HG02642 (cell line): Measurements from ENCODE around the gene APOBEC4.
"Not testable (repeated sequence)": the region's sequence is repeated elsewhere in the genome, so short reads cannot be mapped to it uniquely, and the experiment has no call there.

Experiments
- ATAC-seq: cut with Tn5 transposase; IDR thresholded peaks from one replicate; pipeline ENCODE4 v1.9.1; 2021; ENCODE audit warnings: mild to moderate bottlenecking; ENCODE audit not compliant: unreplicated experiment, poor library complexity

The APOBEC4 gene

GRCh38 chr1:183652547-183653461 is at the start of gene APOBEC4:
Gene APOBEC4, minus strand, starts transcription at chr1:183653316. Its CDS starts 4,535 bp downstream, at chr1:183648781.
- ATAC-seq = peak; percentile 28

- no peak for ATAC-seq
Observed at GRCh38 chr1:183702813-183703198, 49.7 kb upstream of the APOBEC4 start.

GRCh38 chr1:183702087-183702812 is 49.1 kb upstream of the APOBEC4 start:
- no peak for ATAC-seq

- ATAC-seq = no peak
Observed at GRCh38 chr1:183699616-183700160, 46.6 kb upstream of the APOBEC4 start.

GRCh38 chr1:183697814-183698590 is 44.9 kb upstream of the APOBEC4 start:
- no peak for ATAC-seq

GRCh38 chr1:183696981-183697380 is 43.9 kb upstream of the APOBEC4 start:
- no peak for ATAC-seq

- no peak for ATAC-seq
Observed at GRCh38 chr1:183694755-183695154, 41.6 kb upstream of the APOBEC4 start.

GRCh38 chr1:183694066-183694465 is 41.0 kb upstream of the APOBEC4 start:
- no peak for ATAC-seq

- ATAC-seq = no peak
Observed at GRCh38 chr1:183693521-183693920, 40.4 kb upstream of the APOBEC4 start.

- ATAC-seq = peak; percentile 76
Observed at GRCh38 chr1:183689762-183690204, 36.7 kb upstream of the APOBEC4 start.

GRCh38 chr1:183688341-183689060 is 35.4 kb upstream of the APOBEC4 start:
- ATAC-seq = no peak

- ATAC-seq = no peak
Observed at GRCh38 chr1:183687546-183688304, 34.6 kb upstream of the APOBEC4 start.

GRCh38 chr1:183686229-183686628 is 33.1 kb upstream of the APOBEC4 start:
- ATAC-seq = no peak

- ATAC-seq = no peak
Observed at GRCh38 chr1:183685112-183685713, 32.1 kb upstream of the APOBEC4 start.

GRCh38 chr1:183679363-183679762 is 26.2 kb upstream of the APOBEC4 start:
- not testable (repeated sequence) for ATAC-seq

GRCh38 chr1:183678819-183679218 is 25.7 kb upstream of the APOBEC4 start:
- no peak for ATAC-seq

GRCh38 chr1:183676586-183677189 is 23.6 kb upstream of the APOBEC4 start:
- ATAC-seq = no peak
